Stimulated activated CD8-positive, alpha-beta memory T cell treated with anti-CD3 and anti-CD28 coated beads, Interleukin-7, amount 100 ng/mL, for 4 hours (primary cell): Measurements from ENCODE around the gene BATF3.
"Not testable (repeated sequence)": the region's sequence is repeated elsewhere in the genome, so short reads cannot be mapped to it uniquely, and the experiment has no call there.

Experiments used
- DNase-seq, 2 donors: peaks; one replicate each; pipeline ENCODE4 v3.0.0-alpha.2; 2020; ENCODE audit warnings: low read depth in 2 of 2

The BATF3 gene

DNA sequence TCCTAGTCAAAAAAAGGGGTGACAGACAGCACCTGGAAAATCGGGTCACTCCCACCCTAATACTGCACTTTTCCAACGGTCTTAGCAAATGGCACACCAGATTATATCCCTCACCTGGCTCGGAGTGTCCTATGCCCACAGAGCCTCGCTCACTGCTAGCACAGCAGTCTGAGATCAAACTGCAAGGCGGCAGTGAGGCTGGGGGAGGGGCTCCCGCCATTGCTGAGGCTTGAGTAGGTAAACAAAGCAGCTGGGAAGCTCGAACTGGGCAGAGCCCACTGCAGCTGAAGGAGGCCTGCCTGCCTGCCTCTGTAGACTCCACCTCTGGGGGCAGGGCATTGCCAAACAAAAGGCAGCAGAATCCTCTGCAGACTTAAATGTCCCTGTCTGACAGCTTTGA, 41.4 kb downstream of the BATF3 start:
- DNase-seq: not testable (repeated sequence)

GRCh38 chr1:212656730-212657129, 42.9 kb downstream of the BATF3 start:
- DNase-seq: no peak

GRCh38 chr1:212655668-212656440, 43.8 kb downstream of the BATF3 start:
- DNase-seq: no peak

DNA sequence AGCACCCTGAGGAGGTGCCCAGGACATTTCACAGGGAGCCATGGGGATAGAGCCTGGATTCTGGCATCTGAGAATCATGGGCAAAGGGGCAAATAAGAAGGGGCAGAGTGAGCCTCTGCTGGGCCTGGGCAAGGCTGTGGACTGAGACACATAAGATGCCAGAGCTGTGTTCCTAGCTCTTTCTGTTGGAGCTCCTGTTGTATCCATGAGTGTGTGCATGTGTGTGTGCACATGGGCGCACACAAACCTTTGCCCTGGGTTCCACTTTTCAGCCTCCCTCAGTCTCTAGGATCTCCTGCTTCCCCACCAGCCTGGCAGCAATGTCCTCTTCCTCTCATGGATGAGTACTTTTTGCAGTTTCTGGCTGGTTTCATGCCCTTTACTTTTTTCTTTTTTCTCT, 47.0 kb downstream of the BATF3 start:
- no peak for DNase-seq

DNA sequence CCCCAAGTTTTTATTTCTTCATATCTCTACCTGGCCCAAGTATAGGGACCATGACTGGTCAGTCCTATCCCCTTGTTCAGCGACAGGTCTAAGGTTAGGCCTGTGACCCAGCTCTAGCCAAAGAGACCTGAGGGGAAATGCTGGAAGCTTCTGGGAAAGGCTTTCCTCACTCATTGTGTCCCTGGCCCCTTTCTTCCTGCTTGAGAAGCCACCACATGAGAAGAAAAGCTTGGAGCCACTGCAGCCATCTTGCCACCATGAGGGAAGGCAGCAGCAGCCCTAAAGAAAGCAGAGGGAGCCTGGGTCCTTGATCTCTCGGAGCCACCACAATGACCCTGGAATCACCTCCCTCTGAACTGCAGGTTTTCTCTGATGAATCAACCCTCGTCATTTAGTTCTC, 47.7 kb downstream of the BATF3 start:
- DNase-seq: no peak

- no peak for DNase-seq
Measured at GRCh38 chr1:212651521-212651920, 48.1 kb downstream of the BATF3 start.

- DNase-seq: no peak
Measured at GRCh38 chr1:212650228-212650627, 49.4 kb downstream of the BATF3 start.

GRCh38 chr1:212649020-212649419, 50.6 kb downstream of the BATF3 start:
- no peak for DNase-seq

DNA sequence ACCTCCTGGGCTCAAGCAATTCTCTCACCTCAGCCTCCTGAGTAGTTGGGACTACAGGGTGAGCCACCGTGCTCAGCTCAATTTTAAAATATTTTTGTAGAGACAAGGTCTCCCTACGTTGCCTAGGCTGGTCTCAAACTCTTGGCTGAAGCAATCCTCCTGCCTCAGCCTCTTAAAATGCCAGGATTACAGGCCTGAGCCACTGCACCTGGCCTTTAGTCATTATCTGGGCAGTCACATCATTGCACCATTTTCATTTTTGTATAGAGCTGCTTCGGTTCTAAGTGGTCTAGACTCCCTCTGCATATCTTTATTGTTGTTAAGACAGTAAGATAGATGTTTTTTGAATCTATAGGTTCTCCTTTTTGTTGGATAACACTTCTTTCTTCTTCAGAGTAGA, 51.2 kb downstream of the BATF3 start:
- no peak for DNase-seq

DNA sequence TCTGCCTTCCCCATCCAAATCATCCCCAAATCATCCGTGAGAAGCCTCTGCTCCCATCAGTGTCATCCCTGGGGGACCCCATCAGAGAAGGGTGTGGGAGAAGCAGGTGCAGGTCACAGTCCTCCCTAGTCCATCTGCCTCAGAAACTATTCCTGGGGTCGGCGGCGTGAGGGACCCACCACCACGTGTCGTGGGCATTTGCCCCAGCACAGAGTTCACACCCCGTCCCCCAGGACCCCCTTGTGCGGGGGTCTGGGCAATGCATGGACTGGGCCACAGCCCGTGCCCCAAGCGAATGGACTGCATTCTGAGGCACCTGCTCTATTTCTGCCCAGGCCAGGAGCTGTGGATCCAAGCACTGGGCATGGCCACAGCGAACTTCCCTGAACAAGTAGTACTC, 52.6 kb downstream of the BATF3 start:
- DNase-seq: no peak

DNA sequence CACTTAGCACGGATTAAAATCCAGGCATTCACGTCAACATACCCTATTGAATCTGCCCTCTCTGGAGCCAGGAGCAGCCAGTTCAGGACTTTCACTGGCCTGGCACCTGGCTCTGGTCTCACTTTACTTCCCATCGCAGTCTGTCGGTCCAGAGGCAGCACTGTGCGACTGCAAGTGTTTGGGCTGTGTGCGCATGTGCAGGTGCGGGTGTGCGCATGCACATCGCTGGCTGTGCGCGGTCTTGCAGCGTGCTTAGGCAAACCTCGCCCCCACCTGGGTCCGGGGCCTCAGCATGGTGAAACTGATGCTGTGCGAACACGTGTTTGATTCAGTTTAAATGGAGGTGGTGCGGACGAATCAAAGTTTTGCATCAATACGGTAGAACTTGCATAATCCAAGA, 53.1 kb downstream of the BATF3 start:
- DNase-seq: no peak

GRCh38 chr1:212645546-212646543, 53.8 kb downstream of the BATF3 start:
- DNase-seq: no peak

DNA sequence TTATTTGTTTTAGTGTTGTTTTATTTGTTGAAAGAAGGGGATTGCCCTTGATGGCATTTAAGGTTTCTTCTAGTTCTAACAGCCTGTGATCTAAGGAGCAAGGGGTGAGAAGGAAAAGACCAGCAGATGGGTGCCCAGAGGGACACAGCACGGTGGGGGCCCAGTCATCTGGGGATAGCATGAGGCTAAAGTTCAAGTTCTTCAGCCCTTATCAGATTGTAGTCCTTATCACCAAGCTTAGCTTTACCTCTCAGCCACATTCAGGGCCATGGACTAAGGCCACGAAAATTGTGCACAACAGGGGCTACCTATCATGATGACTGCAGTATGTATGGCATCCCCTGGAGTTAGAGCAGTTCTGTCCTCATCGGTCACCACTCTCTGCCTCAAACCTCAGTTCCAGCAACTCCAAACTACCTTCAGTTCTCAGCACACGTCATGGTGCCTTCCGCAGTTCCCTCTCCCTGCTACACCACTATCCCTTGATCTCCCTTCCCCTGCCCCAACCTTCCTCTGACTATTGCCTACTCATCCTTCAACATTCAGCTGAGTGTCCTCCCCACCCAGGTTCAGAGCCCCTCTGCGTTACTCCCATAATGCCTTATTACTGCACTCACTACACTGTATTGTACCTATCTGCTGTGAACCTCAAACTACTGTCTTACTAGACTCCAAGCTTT, 54.6 kb downstream of the BATF3 start:
- DNase-seq: no peak

GRCh38 chr1:212643877-212644276, 55.8 kb downstream of the BATF3 start:
- DNase-seq: no peak

GRCh38 chr1:212641956-212642355, 57.7 kb downstream of the BATF3 start:
- no peak for DNase-seq

DNA sequence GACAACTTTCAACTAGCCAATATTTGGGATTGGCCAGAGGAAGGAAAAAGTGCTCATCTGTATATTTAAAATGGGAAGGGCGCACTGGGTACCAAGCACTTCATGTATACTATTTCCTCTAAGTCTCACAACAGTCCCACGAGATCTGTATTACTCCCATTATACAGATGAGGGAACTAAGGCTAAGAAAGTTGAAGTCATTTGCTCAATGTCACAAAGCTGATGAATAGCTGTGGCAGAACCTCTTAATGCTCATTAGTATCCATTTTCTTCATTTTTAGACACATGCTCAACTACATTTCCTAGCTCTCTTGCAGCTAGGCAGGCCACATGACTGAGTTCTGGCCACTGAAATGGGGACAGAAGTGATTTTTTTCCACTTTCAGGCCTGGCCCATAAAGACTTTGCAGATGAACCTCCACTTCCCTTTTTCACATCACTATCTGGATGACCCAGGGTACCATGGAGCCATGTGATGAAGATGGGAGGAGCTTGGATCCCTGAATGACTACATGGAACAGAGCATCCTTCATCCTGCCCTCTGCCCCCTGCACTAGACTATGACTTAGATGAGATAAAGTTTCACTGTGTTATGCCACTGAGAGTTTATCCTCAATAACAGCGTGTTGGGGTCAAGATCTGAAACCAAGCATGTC, 59.3 kb downstream of the BATF3 start:
- DNase-seq: no peak

DNA sequence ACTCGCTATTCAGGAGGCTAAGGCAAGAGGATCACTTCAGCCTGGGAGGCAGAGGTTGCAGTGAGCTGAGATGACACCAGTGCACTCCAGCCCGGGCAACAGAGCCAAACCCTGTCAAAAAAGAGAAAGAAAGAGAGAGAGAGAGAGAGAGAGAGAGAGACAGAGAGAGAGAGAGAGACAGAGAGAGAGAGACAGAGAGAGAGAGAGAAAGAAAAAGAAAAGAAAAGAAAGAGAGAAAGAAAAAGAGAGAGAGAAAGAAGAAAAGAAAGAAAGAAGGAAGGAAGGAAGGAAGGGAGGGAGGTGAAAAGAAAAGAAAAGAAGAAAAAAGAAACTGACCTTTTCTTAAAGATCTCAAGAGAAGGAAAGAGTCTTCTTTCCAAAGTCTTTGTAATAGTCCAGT, 60.1 kb downstream of the BATF3 start:
- not testable (repeated sequence) for DNase-seq

DNA sequence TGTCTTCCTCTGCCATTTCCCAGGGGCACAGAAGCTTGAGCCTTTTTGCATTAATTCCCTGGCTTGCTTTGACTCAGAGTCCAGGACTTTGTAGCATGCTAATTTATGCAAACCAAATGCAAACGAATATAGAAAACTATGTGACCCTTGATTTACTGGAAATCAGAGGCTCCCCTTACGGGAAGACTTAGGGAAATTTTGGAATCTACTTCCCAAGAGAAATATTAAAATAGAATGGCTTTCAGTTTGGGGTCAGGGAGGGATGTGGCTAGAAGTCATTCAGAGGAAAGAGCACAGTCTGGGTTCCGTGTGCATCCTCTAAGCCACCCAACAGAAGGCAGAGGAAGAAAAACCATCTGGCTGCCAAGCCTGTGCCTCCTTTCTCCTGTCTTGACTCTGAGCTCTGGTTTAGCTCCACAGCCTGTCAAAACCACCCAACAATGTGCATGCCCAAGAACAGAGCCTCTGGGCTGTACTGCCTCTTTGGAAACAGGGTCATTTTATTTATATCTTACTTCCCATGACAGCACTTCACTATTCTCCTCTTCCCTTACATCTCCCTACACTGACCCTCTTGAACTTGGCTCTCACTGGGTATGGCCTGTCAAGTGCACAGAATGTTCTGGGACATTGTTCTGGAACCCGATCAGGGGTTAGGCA, 61.0 kb downstream of the BATF3 start:
- DNase-seq: no peak

DNA sequence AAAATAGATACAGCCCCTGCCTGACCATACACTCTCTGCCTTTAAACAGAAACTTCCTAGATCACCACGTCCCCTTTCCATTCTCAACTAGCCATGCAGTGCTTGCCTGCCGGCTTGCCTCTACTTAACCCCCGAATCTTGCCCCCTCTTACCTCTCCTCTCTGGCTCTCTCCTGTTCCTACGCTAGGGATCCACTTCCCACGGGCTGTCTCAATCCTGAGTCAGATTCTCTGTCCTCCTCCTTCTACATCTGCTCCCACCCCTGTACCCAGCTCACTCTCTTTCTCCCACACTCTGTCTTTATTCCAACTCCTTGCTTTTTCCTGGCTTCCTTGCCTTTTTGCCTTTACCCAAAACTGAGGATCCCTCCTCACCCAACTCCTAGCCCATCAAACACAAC, 61.7 kb downstream of the BATF3 start:
- no peak for DNase-seq
